ENCODE results near the gene CUTA. TPM values are rescaled to one million over a fixed set of nuclear protein-coding genes. Genes with fewer than 3 reads are reported as not detected.

CUTA gene
- total and polyA plus RNA-seq, 2 of the 13 experiments (the other 11 are each of a cell fraction or from before 2014, with no cell fraction given), result 170 to 180 TPM

DNA sequence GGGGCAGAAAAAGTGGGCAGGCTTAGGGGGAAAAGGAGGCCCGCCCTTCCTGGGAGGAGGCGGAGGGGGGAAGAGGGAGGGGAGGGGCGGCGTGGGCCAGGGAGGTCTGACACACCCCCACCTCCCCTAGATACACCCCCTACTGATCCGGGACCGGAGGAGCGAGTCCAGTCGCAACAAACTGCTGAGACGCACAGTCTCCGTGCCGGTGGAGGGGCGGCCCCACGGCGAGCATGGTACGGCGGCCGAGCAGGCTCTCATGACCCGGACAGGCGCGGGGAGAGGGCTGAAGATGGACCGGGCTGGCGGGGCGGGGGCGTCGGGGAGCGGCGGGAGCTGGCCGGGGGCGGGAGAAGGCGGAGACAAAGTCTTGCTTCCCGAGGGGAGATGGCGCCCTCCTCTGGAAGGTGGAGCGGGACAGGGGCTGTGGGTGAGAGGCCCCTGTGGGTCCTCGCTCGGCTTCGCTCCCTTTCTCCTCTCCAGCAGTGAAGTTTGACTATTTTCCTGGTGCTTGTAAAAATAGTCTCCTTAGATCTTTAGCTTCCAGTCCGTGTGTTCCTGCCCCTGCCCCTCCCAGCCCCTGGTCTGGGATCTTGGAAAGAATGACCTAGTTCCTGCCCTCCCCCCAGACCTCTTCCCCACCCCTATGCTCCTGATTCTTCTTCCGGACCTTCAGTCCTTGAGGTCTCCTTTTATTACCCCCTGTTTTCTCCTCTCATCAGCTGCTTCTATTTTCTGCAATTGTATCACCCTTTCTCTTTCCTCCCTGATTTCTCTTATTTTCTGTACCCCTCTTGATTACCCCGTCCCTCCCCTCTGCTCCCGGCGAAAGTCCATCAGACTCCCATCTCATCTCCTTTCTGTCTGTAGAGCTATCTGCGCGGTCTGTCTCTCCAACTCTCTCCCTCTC, 8.0 kb upstream of the CUTA start (continued):
- TF ChIP-seq, protein P1, sequence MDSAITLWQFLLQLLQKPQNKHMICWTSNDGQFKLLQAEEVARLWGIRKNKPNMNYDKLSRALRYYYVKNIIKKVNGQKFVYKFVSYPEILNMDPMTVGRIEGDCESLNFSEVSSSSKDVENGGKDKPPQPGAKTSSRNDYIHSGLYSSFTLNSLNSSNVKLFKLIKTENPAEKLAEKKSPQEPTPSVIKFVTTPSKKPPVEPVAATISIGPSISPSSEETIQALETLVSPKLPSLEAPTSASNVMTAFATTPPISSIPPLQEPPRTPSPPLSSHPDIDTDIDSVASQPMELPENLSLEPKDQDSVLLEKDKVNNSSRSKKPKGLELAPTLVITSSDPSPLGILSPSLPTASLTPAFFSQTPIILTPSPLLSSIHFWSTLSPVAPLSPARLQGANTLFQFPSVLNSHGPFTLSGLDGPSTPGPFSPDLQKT (CRISPR knock-in tag; IDR thresholded peaks at IDR 0.05; ENCODE audit: borderline replicate concordance), result no peak
- no peak for TF ChIP-seq RBM22 (optimal IDR thresholded peaks at IDR 0.05; ENCODE audit: low read length)
- no peak for TF ChIP-seq NFRKB (IDR thresholded peaks at IDR 0.05)
- TF ChIP-seq GLI4 (CRISPR knock-in tag; IDR thresholded peaks at IDR 0.05; ENCODE audit: borderline replicate concordance), result no peak
- no peak for TF ChIP-seq MEF2D (CRISPR knock-in tag; IDR thresholded peaks at IDR 0.05)
- no peak; the same call in 1 of the 2 replicates for TF ChIP-seq ETV6 (CRISPR knock-in tag; conservative IDR thresholded peaks at IDR 0.05)
- TF ChIP-seq, protein P2, sequence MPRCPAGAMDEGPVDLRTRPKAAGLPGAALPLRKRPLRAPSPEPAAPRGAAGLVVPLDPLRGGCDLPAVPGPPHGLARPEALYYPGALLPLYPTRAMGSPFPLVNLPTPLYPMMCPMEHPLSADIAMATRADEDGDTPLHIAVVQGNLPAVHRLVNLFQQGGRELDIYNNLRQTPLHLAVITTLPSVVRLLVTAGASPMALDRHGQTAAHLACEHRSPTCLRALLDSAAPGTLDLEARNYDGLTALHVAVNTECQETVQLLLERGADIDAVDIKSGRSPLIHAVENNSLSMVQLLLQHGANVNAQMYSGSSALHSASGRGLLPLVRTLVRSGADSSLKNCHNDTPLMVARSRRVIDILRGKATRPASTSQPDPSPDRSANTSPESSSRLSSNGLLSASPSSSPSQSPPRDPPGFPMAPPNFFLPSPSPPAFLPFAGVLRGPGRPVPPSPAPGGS (CRISPR knock-in tag; IDR thresholded peaks at IDR 0.05), result no peak; the same call in 1 of the 2 replicates
- no peak for TF ChIP-seq MED13 (CRISPR knock-in tag; IDR thresholded peaks at IDR 0.05)
- TF ChIP-seq MAF1 (CRISPR knock-in tag; IDR thresholded peaks at IDR 0.05; ENCODE audit: borderline replicate concordance), result 0 out of 2 replicates have a peak, but pooled peaks have one; percentile 20
- no peak for TF ChIP-seq HMGA1 (CRISPR knock-in tag; conservative IDR thresholded peaks at IDR 0.05)
- TF ChIP-seq ZFP36 (IDR thresholded peaks at IDR 0.05; ENCODE audit: borderline replicate concordance, low read depth, low read length, partially characterized antibody), result no peak
- peak; percentile 62 for TF ChIP-seq STAG1 (CRISPR knock-in tag; IDR thresholded peaks at IDR 0.05)
- TF ChIP-seq ZNF556 (CRISPR knock-in tag; IDR thresholded peaks at IDR 0.05; ENCODE audit: borderline replicate concordance), result peak; percentile 69; the same call in 1 of the 2 replicates
- TF ChIP-seq IKZF4 (CRISPR knock-in tag; IDR thresholded peaks at IDR 0.05; ENCODE audit: borderline replicate concordance, low read depth, not compliant biosample characterization), result no peak
- TF ChIP-seq ZNF160 (CRISPR knock-in tag; IDR thresholded peaks at IDR 0.05), result no peak
- no peak for TF ChIP-seq HMG20B (CRISPR knock-in tag; conservative IDR thresholded peaks at IDR 0.05)
- TF ChIP-seq ZNF781 (CRISPR knock-in tag; IDR thresholded peaks at IDR 0.05; ENCODE audit: borderline replicate concordance, not compliant biosample characterization), result peak; percentile 20
- TF ChIP-seq, protein P3, sequence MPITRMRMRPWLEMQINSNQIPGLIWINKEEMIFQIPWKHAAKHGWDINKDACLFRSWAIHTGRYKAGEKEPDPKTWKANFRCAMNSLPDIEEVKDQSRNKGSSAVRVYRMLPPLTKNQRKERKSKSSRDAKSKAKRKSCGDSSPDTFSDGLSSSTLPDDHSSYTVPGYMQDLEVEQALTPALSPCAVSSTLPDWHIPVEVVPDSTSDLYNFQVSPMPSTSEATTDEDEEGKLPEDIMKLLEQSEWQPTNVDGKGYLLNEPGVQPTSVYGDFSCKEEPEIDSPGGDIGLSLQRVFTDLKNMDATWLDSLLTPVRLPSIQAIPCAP (CRISPR knock-in tag; IDR thresholded peaks at IDR 0.05; ENCODE audit: low read depth), result no peak
- TF ChIP-seq, protein P4, sequence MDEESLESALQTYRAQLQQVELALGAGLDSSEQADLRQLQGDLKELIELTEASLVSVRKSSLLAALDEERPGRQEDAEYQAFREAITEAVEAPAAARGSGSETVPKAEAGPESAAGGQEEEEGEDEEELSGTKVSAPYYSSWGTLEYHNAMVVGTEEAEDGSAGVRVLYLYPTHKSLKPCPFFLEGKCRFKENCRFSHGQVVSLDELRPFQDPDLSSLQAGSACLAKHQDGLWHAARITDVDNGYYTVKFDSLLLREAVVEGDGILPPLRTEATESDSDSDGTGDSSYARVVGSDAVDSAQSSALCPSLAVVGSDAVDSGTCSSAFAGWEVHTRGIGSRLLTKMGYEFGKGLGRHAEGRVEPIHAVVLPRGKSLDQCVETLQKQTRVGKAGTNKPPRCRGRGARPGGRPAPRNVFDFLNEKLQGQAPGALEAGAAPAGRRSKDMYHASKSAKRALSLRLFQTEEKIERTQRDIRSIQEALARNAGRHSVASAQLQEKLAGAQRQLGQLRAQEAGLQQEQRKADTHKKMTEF (CRISPR knock-in tag; IDR thresholded peaks at IDR 0.05), result peak; percentile 71
- TF ChIP-seq, protein P5, sequence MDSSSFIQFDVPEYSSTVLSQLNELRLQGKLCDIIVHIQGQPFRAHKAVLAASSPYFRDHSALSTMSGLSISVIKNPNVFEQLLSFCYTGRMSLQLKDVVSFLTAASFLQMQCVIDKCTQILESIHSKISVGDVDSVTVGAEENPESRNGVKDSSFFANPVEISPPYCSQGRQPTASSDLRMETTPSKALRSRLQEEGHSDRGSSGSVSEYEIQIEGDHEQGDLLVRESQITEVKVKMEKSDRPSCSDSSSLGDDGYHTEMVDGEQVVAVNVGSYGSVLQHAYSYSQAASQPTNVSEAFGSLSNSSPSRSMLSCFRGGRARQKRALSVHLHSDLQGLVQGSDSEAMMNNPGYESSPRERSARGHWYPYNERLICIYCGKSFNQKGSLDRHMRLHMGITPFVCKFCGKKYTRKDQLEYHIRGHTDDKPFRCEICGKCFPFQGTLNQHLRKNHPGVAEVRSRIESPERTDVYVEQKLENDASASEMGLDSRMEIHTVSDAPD (CRISPR knock-in tag; IDR thresholded peaks at IDR 0.05), result no peak
- TF ChIP-seq, protein P6, sequence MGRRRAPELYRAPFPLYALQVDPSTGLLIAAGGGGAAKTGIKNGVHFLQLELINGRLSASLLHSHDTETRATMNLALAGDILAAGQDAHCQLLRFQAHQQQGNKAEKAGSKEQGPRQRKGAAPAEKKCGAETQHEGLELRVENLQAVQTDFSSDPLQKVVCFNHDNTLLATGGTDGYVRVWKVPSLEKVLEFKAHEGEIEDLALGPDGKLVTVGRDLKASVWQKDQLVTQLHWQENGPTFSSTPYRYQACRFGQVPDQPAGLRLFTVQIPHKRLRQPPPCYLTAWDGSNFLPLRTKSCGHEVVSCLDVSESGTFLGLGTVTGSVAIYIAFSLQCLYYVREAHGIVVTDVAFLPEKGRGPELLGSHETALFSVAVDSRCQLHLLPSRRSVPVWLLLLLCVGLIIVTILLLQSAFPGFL (CRISPR knock-in tag; IDR thresholded peaks at IDR 0.05), result no peak

Measured in HepG2 (cell line).